Stimulated activated effector memory CD8-positive, alpha-beta T cell treated with anti-CD3 and anti-CD28 coated beads, Interleukin-12 subunit alpha, Interleukin-12 subunit beta, amount 100 ng/mL, for 72 hours (primary cell): ENCODE data around the gene JAKMIP1.
A peak's percentile ranks its signal among the peaks of the same experiment; 100 is the strongest.

Experiments
- ATAC-seq: fragments of 150-1000 bp; cut with Tn5 transposase; 2 replicates; pipeline ENCODE4 v1.10.0; 2021
- DNase-seq, 2 donors: peaks; one replicate each; pipeline ENCODE4 v3.0.0; 2021 to 2022; ENCODE audit warnings: low spot score in 2 of 2
- H3K27ac Mint-ChIP-seq: one replicate; pipeline ENCODE4 v1.8.0; 2022; ENCODE audit warnings: mild to moderate bottlenecking, mixed read lengths
- H3K36me3 Mint-ChIP-seq: one replicate; pipeline ENCODE4 v1.8.0; 2022; ENCODE audit warnings: mild to moderate bottlenecking, mixed read lengths
- H3K4me1 Mint-ChIP-seq: one replicate; pipeline ENCODE4 v1.8.0; 2022; ENCODE audit warnings: mixed read lengths
- H3K4me3 Mint-ChIP-seq: one replicate; pipeline ENCODE4 v1.8.0; 2022; ENCODE audit warnings: mild to moderate bottlenecking, mixed read lengths
- H3K9me3 Mint-ChIP-seq: one replicate; pipeline ENCODE4 v1.8.0; 2022; ENCODE audit warnings: mixed read lengths

JAKMIP1 gene

DNA sequence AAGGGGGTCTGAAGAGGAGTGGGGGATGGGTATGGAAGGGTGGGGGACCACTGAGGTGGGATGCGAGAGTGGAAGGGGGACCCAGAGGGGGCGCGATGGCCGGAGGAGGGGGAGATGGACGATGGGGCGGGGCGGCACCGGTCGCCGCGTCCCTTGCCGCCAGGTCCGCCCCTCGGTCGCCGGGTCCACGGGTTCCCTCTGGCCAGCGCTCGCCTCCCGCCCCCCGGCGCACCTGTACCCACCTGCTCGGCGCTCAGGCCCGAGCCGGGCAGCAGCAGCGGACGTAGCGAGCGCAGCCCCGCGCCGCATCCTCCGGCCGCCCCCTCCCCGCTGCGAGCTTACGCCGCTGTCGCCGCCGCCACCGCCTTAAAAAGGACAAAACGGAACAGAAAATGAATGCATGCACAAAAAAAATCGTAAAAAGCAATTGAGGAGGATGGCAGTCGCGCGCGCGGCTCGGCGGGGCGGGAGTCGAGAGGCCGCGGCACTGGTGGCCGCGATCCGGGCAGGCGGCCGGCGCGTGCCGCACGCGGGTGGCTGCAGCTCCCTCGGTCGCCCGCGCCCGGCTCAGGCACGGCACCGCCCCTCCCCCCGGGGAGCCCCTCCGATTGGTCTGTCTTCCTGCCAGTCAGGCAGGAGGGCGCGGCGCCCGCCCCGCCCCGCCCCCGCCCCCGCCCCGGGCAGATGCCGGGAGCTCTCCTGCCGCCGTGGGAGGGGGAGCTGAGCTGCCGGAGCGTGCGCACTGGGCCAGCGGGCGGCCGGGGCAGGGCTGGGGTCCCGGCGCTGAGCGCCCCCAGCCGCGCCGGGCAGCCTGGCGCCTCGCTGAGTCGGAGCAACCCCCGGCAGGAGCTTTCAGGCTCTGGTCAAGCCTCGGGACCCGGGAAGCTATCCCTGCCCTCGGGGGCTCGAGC, at the start of gene JAKMIP1:
JAKMIP1 (minus strand) TSS at position 539 of the 911 bp plus-strand sequence. CDS start 87,699 bp downstream, outside the sequence.
- peak; percentile 74 for ATAC-seq
- peaks cover 47% of the 10 kb centered on the region for H3K4me1 Mint-ChIP-seq
- peak within 1 kb of the TSS; percentile 91 for H3K4me3 Mint-ChIP-seq
- peaks cover 3% of the 10 kb centered on the region for H3K9me3 Mint-ChIP-seq
- H3K36me3 Mint-ChIP-seq: peaks cover 30% of the 10 kb centered on the region
- DNase-seq: peak; percentile 99
- peak within 1 kb of the TSS; percentile 97 for H3K27ac Mint-ChIP-seq

DNA sequence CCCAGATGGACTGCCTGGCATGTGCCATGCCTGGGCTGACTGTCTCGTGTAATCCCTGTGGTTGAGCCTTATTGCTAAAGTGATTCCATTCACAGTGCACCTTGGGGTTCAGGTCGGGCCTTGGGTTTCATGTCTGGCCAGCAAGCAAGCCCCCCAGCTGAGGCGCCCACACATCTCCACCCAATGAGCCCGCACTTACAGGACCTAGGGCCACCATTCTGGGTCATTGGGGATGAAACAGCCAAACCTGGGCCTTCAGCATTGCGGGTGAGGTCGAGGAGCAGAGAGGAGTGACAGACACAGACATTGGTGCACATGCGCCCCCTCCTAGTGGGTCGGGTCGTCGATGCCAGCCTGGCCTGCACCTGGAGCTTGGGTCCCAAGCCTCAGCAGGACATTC, 48.0 kb upstream of the JAKMIP1 start:
- no peak overlapping the region for H3K4me3 Mint-ChIP-seq
- H3K36me3 Mint-ChIP-seq: no peaks in the 10 kb centered on the region
- ATAC-seq (no peak), DNase-seq (no peak)
- H3K4me1 Mint-ChIP-seq: peaks cover 13% of the 10 kb centered on the region
- H3K9me3 Mint-ChIP-seq: peaks cover 6% of the 10 kb centered on the region
- no peak overlapping the region for H3K27ac Mint-ChIP-seq

DNA sequence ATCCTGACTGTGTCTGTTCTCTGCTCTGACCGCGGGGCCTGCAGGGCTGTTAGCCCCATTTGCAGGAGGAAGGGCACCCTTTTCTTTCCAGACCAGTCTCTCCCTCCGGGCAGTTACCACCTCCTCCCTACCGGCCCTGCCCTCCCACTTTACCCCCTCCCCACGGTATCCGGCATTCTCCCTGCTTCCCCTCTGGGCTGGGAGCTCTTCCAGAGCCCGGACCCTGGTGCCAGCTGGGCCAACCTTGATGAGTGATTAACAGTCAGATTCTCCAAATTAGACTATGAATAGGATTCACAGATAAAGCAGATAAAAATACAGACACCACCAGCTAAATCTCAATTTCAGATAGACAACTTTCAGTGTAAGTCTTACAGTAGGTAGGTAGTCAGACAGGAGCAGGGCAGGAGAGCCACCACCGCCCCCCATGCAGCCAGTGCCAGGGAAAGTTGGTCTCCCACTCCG, 45.9 kb upstream of the JAKMIP1 start:
- Mint-ChIP-seq H3K27ac (no peak overlapping the region), H3K4me3 (no peak overlapping the region), H3K9me3 (peaks cover 6% of the 10 kb centered on the region), H3K4me1 (peaks cover 13% of the 10 kb centered on the region), H3K36me3 (no peaks in the 10 kb centered on the region)
- ATAC-seq: no peak
- no peak for DNase-seq

DNA sequence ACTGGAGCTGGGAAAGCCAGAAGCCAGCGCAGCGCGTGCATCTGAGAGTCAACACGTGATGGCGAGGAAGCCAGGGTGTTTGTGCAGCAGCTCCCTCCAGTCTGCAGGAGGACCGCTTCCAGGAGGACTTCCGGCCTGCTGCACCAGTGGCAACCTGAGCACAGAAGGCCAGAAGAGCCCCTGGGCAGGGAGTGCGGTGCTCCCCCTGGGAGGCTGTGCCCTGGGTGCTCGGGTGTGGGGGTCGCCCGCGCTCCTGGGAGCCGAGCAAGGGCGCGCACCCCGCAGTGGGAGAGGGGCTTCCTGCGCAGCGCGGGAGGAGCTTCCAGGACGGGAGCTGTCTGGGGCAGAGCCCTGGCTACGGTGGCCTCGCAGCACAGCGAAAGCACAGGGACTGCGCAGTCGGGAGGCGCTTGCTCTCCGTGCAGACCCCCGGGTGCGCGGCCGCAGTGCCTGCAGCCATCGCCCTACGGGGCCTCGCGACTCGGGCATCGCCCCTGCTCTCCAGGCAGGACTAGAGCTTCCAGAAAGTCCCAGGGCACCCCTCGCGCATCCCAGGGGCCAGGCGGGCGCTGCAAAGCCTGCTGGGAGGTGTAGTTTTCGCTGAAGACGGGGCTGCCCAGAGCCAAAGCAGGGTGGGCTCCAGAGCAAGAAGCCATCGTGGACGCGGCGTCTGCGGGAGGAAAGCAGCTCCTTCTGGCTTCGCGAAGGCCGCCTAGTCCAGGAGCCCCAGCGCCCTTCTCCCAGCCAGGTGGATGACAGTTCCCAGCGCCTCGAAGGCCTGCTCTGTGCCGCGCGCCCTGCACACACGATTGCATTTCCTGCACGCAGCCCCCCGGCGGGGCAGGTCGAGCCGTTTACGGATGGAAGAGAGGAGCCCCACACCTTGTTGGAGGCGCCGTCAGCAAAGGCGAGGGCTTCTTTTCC, 45.2 kb upstream of the JAKMIP1 start:
- Mint-ChIP-seq H3K36me3 (no peaks in the 10 kb centered on the region), H3K27ac (no peak overlapping the region), H3K4me1 (peaks cover 10% of the 10 kb centered on the region), H3K4me3 (no peak overlapping the region), H3K9me3 (peaks cover 6% of the 10 kb centered on the region)
- peak; percentile 28 for ATAC-seq
- DNase-seq: no peak

DNA sequence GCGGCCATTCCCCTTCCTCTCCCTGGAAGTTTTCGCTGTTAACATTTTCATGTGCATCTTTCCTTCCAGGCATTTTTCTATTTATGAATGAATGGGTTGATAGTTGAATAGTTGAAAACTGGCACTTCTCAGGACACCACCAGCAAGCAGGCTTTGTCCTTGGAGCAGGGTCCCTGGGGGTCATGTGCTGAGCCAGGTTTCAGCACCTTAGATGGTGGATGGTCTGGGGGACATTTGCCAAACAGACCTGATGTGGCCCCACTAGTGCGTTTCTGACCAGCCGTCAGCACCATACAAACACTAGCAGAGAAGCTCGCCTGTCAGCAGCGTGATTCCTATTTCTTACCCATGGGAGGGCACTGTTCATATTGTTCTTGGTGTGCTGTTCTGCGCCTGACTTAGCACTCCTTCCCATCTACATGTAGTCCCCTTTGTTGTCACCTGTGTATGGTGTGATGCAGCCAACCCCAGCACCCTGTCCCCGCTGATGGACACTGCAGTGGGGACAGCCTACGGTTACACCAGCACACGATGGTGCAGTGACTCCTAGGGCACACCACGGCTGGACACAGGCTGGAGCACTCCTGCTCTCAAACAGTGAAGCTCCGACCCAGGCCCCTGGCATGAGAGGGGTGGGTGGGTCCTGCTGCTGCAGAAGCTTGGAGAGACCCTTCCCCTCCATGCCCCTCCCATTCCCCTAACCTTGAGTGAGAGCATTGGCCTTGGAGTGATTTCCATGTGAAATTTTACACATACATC, 42.1 kb upstream of the JAKMIP1 start:
- no peak for DNase-seq
- Mint-ChIP-seq H3K27ac (no peak overlapping the region), H3K4me3 (no peak overlapping the region), H3K4me1 (peaks cover 8% of the 10 kb centered on the region), H3K9me3 (peaks cover 6% of the 10 kb centered on the region), H3K36me3 (no peaks in the 10 kb centered on the region)
- ATAC-seq: peak; percentile 37

DNA sequence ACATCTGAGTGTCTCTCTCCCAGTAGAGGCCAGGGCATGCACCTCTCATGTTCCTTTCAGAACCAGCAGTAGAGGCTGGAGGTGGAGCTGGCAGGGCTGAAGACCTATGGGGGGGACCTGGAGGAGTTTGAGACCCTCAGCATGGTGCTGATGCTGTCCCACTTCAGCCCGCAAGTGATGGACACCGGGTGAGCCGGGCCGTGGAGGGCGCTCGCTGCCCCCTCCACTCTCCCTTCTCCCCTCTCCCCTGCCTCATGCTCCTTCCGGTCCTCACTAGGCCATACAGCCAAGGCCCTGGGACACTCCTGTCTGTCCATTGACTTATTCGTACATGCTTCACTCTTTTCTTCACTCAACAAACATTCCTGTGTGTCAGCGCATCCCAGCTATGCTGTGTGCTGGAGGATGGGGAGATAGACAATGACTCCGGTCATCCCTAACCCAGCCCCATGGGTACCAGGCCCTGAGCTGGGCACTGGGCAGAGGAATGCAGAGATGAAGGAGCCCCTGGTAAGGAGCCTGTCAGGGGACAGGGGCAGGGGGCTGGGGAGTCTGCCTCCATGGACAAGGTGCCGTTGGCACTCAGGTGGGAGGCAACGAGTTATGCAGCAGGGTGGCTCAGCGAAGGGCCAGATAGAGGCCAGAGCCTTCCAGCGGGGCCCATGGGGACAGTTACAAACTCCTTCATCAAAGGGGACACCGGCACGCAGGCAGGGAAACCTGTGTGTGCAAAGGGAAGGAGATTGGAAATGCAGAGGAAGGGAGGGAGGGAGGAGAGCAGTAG, 40.9 kb upstream of the JAKMIP1 start:
- H3K27ac Mint-ChIP-seq: no peak overlapping the region
- peaks cover 8% of the 10 kb centered on the region for H3K4me1 Mint-ChIP-seq
- H3K4me3 Mint-ChIP-seq: no peak overlapping the region

DNA sequence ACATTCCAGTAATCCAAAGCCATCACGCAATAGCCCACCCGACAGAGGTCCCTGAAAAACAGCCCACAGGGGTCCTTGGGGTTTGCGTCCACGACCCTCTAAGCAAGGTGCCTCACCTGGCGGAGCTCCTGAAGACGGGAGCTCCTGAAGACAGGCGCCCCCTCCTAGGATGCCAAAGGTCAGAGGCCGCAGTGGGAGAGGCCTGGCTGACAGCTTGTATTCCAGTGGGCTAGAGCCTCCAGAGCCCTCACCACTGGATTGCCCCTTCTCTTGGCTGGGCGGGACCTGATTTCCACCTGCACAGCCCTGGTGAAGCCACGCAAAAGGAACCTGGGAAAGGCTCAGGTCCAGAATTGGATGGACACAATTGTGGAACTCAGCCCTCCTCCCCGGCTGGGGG, 39.6 kb upstream of the JAKMIP1 start:
- no peaks in the 10 kb centered on the region for H3K36me3 Mint-ChIP-seq
- H3K4me3 Mint-ChIP-seq: no peak overlapping the region
- DNase-seq: no peak
- H3K4me1 Mint-ChIP-seq: peaks cover 5% of the 10 kb centered on the region
- H3K27ac Mint-ChIP-seq: no peak overlapping the region
- no peak for ATAC-seq
- peaks cover 5% of the 10 kb centered on the region for H3K9me3 Mint-ChIP-seq

More for the DNA sequence above, 40.9 kb upstream of the JAKMIP1 start:
- ATAC-seq (no peak), DNase-seq (no peak)
- Mint-ChIP-seq H3K9me3 (peaks cover 6% of the 10 kb centered on the region), H3K36me3 (no peaks in the 10 kb centered on the region)

DNA sequence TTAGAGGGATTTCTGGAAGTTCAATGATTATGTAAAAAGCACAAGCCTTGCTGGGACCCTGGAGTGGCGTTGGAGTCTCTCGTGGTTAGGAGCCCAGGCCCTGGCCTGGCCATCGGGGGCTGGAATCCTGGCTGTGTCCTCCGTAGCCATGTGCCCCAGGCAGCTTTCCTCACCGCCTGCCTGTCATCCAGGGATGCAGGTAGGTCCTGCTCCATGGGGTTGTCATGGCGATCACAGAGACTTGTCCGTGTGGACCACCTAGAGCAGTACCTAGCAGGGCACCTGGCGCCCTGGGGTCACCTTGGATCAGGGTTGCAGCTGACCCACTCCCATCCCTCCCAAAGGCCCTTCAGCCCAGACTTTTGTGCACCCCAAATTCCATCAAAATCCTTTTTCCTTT, 39.1 kb upstream of the JAKMIP1 start:
- H3K4me1 Mint-ChIP-seq: peaks cover under 1% of the 10 kb centered on the region
- no peaks in the 10 kb centered on the region for H3K9me3 Mint-ChIP-seq
- H3K4me3 Mint-ChIP-seq: no peak overlapping the region
- no peak for DNase-seq
- no peaks in the 10 kb centered on the region for H3K36me3 Mint-ChIP-seq
- no peak for ATAC-seq
- no peak overlapping the region for H3K27ac Mint-ChIP-seq

DNA sequence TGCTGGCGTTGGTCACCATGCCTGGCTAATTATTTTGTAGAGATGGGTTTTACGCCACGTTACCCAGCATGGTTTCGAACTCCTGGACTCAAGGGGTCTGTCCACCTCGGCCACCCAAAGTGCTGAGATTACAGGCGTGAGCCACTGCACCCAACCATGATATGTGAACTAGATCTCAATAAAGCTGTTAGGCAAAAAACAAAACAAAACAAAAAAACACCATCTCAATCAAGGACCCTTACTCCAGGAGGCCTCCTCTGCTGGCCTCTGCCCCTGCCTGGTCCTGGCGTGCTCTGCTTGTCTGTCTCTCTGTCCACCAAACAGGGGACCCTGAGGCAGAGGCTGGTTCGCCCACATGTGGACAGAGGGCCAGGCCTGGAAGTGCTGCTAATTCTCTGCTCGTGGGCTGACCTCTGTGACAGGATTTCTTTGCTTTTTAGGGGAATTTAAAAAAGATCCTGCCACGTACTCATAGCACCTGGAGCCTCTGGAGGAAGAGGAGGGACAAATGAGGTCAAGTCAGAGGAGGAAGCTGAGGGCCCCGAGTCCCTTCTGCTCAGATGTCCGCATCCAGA, 36.6 kb upstream of the JAKMIP1 start:
- ATAC-seq (no peak), DNase-seq (no peak)
- H3K36me3 Mint-ChIP-seq: no peaks in the 10 kb centered on the region
- no peaks in the 10 kb centered on the region for H3K9me3 Mint-ChIP-seq
- H3K27ac Mint-ChIP-seq: no peak overlapping the region
- H3K4me1 Mint-ChIP-seq: no peaks in the 10 kb centered on the region
- no peak overlapping the region for H3K4me3 Mint-ChIP-seq

DNA sequence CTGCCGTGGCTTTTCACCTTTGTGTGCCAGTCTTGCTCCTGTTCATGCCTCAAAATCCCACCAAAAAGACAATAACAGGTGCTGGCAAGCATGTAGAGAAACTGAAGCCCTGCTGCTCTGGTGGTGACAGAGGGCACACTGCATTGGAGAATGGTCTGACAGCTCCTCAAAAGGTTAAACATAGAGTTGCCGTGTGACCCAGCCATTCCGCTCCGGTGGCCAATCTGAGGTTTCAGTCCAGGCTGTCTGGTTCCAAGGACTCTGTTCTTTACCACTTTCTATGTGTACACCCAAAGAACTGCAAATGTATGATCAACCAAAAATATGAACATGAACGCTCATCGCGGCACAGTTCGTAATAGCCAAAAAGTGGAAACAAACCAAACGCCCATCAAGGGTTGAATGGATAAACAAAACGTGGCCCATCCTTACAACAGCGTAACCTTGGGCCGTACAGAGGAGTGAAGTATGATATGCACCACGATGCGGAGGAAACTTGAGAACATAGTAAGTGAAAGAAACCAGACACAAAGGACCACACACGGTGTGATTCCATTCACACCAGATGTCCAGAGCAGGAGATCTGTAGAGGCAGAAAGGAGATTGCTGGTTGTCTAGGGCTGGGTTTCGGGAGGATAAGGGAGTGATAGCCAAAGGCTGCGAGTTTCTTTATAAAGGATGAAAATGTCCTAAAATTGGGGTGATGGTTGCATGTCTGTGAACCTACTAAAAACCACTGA, 35.7 kb upstream of the JAKMIP1 start:
- no peak overlapping the region for H3K27ac Mint-ChIP-seq
- no peaks in the 10 kb centered on the region for H3K9me3 Mint-ChIP-seq
- H3K36me3 Mint-ChIP-seq: no peaks in the 10 kb centered on the region

DNA sequence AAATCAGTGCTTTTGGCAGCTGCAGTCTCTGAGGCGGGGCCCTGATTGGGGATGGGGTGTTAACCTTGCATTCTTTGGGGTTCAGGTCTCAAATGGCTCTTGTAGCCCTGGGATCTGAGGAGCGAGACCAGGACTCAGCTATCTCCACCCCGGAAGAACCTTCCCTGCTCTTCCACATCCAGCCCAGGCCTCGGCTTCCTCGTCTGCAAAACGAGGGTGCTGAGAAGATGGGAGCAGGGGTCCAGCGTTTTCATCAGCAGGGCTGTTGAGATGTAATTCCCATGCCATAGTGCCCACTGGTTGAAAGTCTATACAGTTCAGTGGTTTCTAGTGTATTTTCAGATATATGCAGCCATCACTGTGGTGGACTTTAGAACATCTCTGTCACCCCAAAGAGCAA, 34.7 kb upstream of the JAKMIP1 start:
- H3K9me3 Mint-ChIP-seq: no peaks in the 10 kb centered on the region
- H3K27ac Mint-ChIP-seq: no peak overlapping the region
- no peaks in the 10 kb centered on the region for H3K36me3 Mint-ChIP-seq
- no peaks in the 10 kb centered on the region for H3K4me1 Mint-ChIP-seq
- H3K4me3 Mint-ChIP-seq: no peak overlapping the region
- no peak for DNase-seq
- no peak for ATAC-seq

More for the DNA sequence above, 35.7 kb upstream of the JAKMIP1 start:
- no peak for ATAC-seq
- Mint-ChIP-seq H3K4me3 (no peak overlapping the region), H3K4me1 (no peaks in the 10 kb centered on the region)
- no peak for DNase-seq

DNA sequence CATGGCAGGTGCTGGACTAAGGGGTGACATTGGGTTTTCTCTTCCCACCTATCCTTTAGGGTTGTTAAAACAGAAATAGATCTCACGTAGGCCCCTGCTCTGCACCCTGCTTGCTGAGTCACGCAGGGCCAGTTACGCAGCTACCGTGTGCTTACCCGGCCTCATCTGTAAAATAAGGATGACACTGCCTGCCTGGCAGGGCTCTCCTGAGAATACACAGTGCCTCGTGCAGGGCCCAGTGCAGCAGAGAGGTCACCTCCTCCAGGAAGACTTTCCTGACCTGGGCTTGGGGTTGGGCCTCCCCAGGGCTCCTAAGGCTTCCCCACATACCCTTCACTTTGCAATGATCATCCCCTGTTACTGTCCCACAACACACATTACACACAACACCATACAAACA, 33.6 kb upstream of the JAKMIP1 start:
- Mint-ChIP-seq H3K4me3 (no peak overlapping the region), H3K36me3 (no peaks in the 10 kb centered on the region), H3K27ac (no peak overlapping the region), H3K4me1 (peaks cover 4% of the 10 kb centered on the region), H3K9me3 (no peaks in the 10 kb centered on the region)
- DNase-seq: no peak
- ATAC-seq: no peak
